ENCODE measurements around the gene MYL7. TPM values are rescaled to one million over a fixed set of nuclear protein-coding genes. Genes with fewer than 3 reads are reported as not detected.

The MYL7 gene
- total RNA-seq, 1 experiment from 2014 or later = not detected

- no peak for ATAC-seq
- ChIA-PET CTCF (no interaction called here), RAD21 (ENCODE audit: low non-redundant PET in 1 of 2, low total read pairs in 2 of 2, uncharacterized antibody in 2 of 2, unreplicated experiment in 2 of 2) (interaction anchor here in 1 of 2 experiments (0.6 kb wide), 1 partner anchor 14 kb away, joined by 3 read pairs; no protein-coding TSS in a partner anchor), POLR2A (no interaction called here)
- no peak for DNase-seq (ENCODE audit: low read depth, low spot score)
- Histone ChIP-seq H3K27me3 (ENCODE audit: insufficient read depth, low read length) (no peaks in the 10 kb centered on the region), H3K4me2 (ENCODE audit: low read length) (no peak overlapping the region), H2AFZ (ENCODE audit: low read depth, low read length, poor library complexity, severe bottlenecking) (no peak overlapping the region), H3K27ac (ENCODE audit: low read depth, low read length) (no peak overlapping the region), H3K9me3 (ENCODE audit: control insufficient read depth in 1 of 2, insufficient read depth in 1 of 2, low read depth in 1 of 2, low read length in 2 of 2) (no peaks in the 10 kb centered on the region), H4K20me1 (ENCODE audit: insufficient read depth) (no peaks in the 10 kb centered on the region), H3K4me1 (ENCODE audit: control insufficient read depth in 1 of 2, insufficient read depth in 2 of 2, low read length in 2 of 2) (peaks cover 0 to 6% of the 10 kb centered on the region in 2 experiments; a peak in 2 of 4 replicates), H3K36me3 (ENCODE audit: control insufficient read depth in 1 of 2, insufficient read depth in 2 of 2, low read length in 2 of 2) (no peaks in the 10 kb centered on the region), H3K9ac (ENCODE audit: low read length) (no peak overlapping the region), H3K79me2 (ENCODE audit: insufficient read depth, low read length) (no peaks in the 10 kb centered on the region), H3K4me3 (replicated peaks in 1 of 2; ENCODE audit: low read depth in 1 of 2, low read length in 2 of 2) (no peak overlapping the region), H3K9me2 (ENCODE audit: insufficient read depth) (no peaks in the 10 kb centered on the region)
- no TSS peak for BruUV-seq (replicated peaks)
- intact Hi-C loops (cut with micrococcal nuclease) = no loop called here
- TF ChIP-seq RAD21 (IDR thresholded peaks at IDR 0.05; ENCODE audit: low read depth) = no peak
- TF ChIP-seq POLR2AphosphoS5 (IDR thresholded peaks at IDR 0.05; ENCODE audit: low read depth, low read length) = no peak
These were observed 38.1 kb downstream of the MYL7 start for GRCh38 chr7:44102846-44103565.

DNA sequence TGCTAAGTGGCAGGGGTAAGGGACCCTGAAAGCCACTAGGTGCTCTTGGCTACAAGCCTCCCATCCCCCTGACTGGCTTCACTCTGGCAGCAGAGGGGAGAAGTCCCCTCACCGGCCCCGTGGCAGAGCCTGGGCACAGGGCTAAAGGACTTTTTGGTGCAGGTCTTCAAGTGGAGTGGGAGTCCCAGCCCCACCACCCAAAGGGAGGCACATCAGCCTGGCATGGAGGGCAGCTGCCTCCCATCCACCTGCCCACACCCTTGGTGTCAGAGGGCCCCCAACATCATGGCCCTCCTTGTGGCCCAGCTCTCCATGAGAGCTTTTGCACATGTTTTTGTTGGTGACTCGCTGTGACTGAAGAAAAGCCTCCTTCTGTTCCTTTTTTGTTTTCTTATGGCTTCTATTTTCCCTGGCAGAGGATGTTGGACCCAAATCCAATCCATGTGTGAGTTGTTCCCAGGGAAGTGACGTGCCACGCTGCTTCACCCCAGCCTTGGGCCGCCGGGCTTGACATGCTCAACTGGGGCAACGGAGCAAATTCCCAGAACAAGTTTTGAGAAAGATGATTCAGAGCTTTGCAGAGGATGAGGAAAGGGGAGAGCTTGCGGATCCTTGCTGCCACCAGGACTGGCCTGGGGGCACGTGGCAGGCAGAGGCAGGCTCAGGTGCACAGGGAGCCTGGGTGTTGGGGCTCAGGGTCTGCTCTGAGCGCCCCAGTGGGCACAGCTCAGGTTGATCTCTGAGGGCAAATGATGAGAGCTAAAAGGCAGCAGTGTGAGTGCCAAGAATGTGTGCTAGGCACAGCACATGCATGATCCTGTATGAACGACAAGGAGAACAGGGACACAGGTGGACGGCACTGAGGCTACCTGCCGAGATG is 38.9 kb downstream of the MYL7 start:
- ChIA-PET POLR2A (no interaction called here), RAD21 (ENCODE audit: low non-redundant PET in 1 of 2, low total read pairs in 2 of 2, uncharacterized antibody in 2 of 2, unreplicated experiment in 2 of 2) (interaction anchor here in 1 of 2 experiments (0.6 kb wide), 1 partner anchor 14 kb away, joined by 3 read pairs; no protein-coding TSS in a partner anchor), CTCF (no interaction called here)
- Histone ChIP-seq H3K27me3 (ENCODE audit: insufficient read depth, low read length) (no peaks in the 10 kb centered on the region), H3K4me3 (replicated peaks in 1 of 2; ENCODE audit: low read depth in 1 of 2, low read length in 2 of 2) (no peak overlapping the region), H3K4me1 (ENCODE audit: control insufficient read depth in 1 of 2, insufficient read depth in 2 of 2, low read length in 2 of 2) (peaks cover 0 to 6% of the 10 kb centered on the region in 2 experiments; a peak in 2 of 4 replicates), H3K9me3 (ENCODE audit: control insufficient read depth in 1 of 2, insufficient read depth in 1 of 2, low read depth in 1 of 2, low read length in 2 of 2) (no peaks in the 10 kb centered on the region), H3K4me2 (ENCODE audit: low read length) (no peak overlapping the region), H3K36me3 (ENCODE audit: control insufficient read depth in 1 of 2, insufficient read depth in 2 of 2, low read length in 2 of 2) (no peaks in the 10 kb centered on the region), H3K9me2 (ENCODE audit: insufficient read depth) (no peaks in the 10 kb centered on the region), H3K9ac (ENCODE audit: low read length) (no peak overlapping the region), H2AFZ (ENCODE audit: low read depth, low read length, poor library complexity, severe bottlenecking) (no peak overlapping the region), H4K20me1 (ENCODE audit: insufficient read depth) (no peaks in the 10 kb centered on the region), H3K79me2 (ENCODE audit: insufficient read depth, low read length) (no peaks in the 10 kb centered on the region), H3K27ac (ENCODE audit: low read depth, low read length) (no peak overlapping the region)
- no peak for DNase-seq (ENCODE audit: low read depth, low spot score)
- intact Hi-C loops (cut with micrococcal nuclease) = no loop called here
- no peak for ATAC-seq
- BruUV-seq (replicated peaks) = no TSS peak
- TF ChIP-seq EGR1 (IDR thresholded peaks at IDR 0.05; ENCODE audit: low read depth) = no peak
- TF ChIP-seq EZH2 (IDR thresholded peaks at IDR 0.05) = no peak
- TF ChIP-seq, protein P1, sequence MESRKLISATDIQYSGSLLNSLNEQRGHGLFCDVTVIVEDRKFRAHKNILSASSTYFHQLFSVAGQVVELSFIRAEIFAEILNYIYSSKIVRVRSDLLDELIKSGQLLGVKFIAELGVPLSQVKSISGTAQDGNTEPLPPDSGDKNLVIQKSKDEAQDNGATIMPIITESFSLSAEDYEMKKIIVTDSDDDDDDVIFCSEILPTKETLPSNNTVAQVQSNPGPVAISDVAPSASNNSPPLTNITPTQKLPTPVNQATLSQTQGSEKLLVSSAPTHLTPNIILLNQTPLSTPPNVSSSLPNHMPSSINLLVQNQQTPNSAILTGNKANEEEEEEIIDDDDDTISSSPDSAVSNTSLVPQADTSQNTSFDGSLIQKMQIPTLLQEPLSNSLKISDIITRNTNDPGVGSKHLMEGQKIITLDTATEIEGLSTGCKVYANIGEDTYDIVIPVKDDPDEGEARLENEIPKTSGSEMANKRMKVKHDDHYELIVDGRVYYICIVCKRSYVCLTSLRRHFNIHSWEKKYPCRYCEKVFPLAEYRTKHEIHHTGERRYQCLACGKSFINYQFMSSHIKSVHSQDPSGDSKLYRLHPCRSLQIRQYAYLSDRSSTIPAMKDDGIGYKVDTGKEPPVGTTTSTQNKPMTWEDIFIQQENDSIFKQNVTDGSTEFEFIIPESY (IDR thresholded peaks at IDR 0.05; ENCODE audit: extremely low read depth, insufficient replicate concordance, low read length) = no peak
- TF ChIP-seq YY1 (IDR thresholded peaks at IDR 0.05; ENCODE audit: extremely low read depth, insufficient replicate concordance, low read depth, low read length) = no peak
- no peak for TF ChIP-seq ELF1 (IDR thresholded peaks at IDR 0.05; ENCODE audit: borderline replicate concordance, low read depth)
- TF ChIP-seq ATF3 (IDR thresholded peaks at IDR 0.05) = no peak
- no peak for TF ChIP-seq SRF (IDR thresholded peaks at IDR 0.05; ENCODE audit: low read depth)
- TF ChIP-seq POLR2AphosphoS5 (IDR thresholded peaks at IDR 0.05; ENCODE audit: low read depth, low read length) = no peak
- TF ChIP-seq JUND (IDR thresholded peaks at IDR 0.05) = no peak
- TF ChIP-seq MAX (IDR thresholded peaks at IDR 0.05) = no peak
- TF ChIP-seq, protein P2, sequence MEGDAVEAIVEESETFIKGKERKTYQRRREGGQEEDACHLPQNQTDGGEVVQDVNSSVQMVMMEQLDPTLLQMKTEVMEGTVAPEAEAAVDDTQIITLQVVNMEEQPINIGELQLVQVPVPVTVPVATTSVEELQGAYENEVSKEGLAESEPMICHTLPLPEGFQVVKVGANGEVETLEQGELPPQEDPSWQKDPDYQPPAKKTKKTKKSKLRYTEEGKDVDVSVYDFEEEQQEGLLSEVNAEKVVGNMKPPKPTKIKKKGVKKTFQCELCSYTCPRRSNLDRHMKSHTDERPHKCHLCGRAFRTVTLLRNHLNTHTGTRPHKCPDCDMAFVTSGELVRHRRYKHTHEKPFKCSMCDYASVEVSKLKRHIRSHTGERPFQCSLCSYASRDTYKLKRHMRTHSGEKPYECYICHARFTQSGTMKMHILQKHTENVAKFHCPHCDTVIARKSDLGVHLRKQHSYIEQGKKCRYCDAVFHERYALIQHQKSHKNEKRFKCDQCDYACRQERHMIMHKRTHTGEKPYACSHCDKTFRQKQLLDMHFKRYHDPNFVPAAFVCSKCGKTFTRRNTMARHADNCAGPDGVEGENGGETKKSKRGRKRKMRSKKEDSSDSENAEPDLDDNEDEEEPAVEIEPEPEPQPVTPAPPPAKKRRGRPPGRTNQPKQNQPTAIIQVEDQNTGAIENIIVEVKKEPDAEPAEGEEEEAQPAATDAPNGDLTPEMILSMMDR (IDR thresholded peaks at IDR 0.05 in 2 of 3, conservative IDR thresholded peaks at IDR 0.05 in 1 of 3; ENCODE audit: borderline replicate concordance in 1 of 3, insufficient read depth in 1 of 3, low read depth in 2 of 3, low read length in 2 of 3) = no peak
- no peak for TF ChIP-seq POLR2A (IDR thresholded peaks at IDR 0.05; ENCODE audit: borderline replicate concordance, extremely low read depth, insufficient read depth, insufficient read length)

Data from HCT116 (cell line).